Astrocyte of the spinal cord (primary cell): Measurements from ENCODE around the gene GNAS.

ENCODE experiments used
- DNase-seq: peaks from one replicate; pipeline ENCODE4 v3.0.0; 2011; ENCODE audit warnings: low read depth, low spot score
- H3K4me3 ChIP-seq: 2 replicates; pipeline ENCODE4 v1.5.1; 2011; ENCODE audit warnings: low read depth, mild to moderate bottlenecking, low read length, moderate library complexity
- CTCF ChIP-seq: IDR thresholded peaks from 2 replicates; pipeline ENCODE4 v1.5.1; 2012; ENCODE audit warnings: low read depth, mild to moderate bottlenecking, low read length, inconsistent platforms
- in situ Hi-C: cut with HindIII; loops from 2 replicates; pipeline ENCODE4 v1.10.0; 2017; ENCODE audit warnings: low sequenced_read_pairs

Gene GNAS

GRCh38 chr20:58899512-58899911 is 47.0 kb downstream of the GNAS start:
- no peak for DNase-seq
- in situ Hi-C loops = no loop called here
- no peak for TF ChIP-seq CTCF

GRCh38 chr20:58900397-58900796 is 47.9 kb downstream of the GNAS start:
- in situ Hi-C loops = no loop called here
- no peak for TF ChIP-seq CTCF
- DNase-seq = no peak
- H3K4me3 ChIP-seq = no peak overlapping the region

More at GRCh38 chr20:58899512-58899911, 47.0 kb downstream of the GNAS start:
- no peak overlapping the region for H3K4me3 ChIP-seq

- no peak overlapping the region for H3K4me3 ChIP-seq
- DNase-seq = no peak
- in situ Hi-C loops = no loop called here
- no peak for TF ChIP-seq CTCF
These were observed 49.2 kb downstream of the GNAS start for GRCh38 chr20:58901488-58902402.

- in situ Hi-C loops = no loop called here
- no peak for DNase-seq
- no peak overlapping the region for H3K4me3 ChIP-seq
- TF ChIP-seq CTCF = no peak
These were observed 51.1 kb downstream of the GNAS start for GRCh38 chr20:58903614-58904013.

GRCh38 chr20:58905236-58905635 is 52.7 kb downstream of the GNAS start:
- TF ChIP-seq CTCF = no peak
- H3K4me3 ChIP-seq = no peak overlapping the region
- in situ Hi-C loops = no loop called here
- no peak for DNase-seq

GRCh38 chr20:58906111-58906510 is 53.6 kb downstream of the GNAS start:
- in situ Hi-C loops = no loop called here
- DNase-seq = no peak
- TF ChIP-seq CTCF = no peak
- H3K4me3 ChIP-seq = no peak overlapping the region
